Prostate gland (tissue), 2 donors: ENCODE data around the gene GDPGP1.

Experiments
- CTCF ChIP-seq, 4 experiments: fragments of 200-600 bp in 2 of 4; fragments of 450-650 bp in 2 of 4; sonication (generic) in 2 of 4; IDR thresholded peaks; 1 replicate in 3 of 4; 2 replicates in 1 of 4; pipeline ENCODE4 v1.5.1; 2016 to 2019; ENCODE audit warnings: antibody characterized with exemption in 4 of 4, mild to moderate bottlenecking in 2 of 4, moderate library complexity in 2 of 4
- POLR2A ChIP-seq: fragments of 450-650 bp; IDR thresholded peaks from one replicate; pipeline ENCODE4 v1.6.1; 2016; ENCODE audit warnings: antibody characterized with exemption, mild to moderate bottlenecking

- TF ChIP-seq POLR2A (no peak), CTCF (IDR thresholded peaks at IDR 0.05) (no peak)
These were observed 10.4 kb upstream of the GDPGP1 start for GRCh38 chr15:90223441-90224165.
